H1 (cell line): ENCODE data around the gene HHIPL2. TPM values are rescaled to one million over a fixed set of nuclear protein-coding genes. Genes with fewer than 3 reads are reported as not detected.
"Not testable (repeated sequence)": the region's sequence is repeated elsewhere in the genome, so short reads cannot be mapped to it uniquely, and the experiment has no call there.

Experiments used
- CTCF ChIA-PET: fragments of 300-600 bp; sonication (Branson Sonifier 250); formaldehyde crosslinking; loops from one replicate; lab custom pipeline; 2021; ENCODE audit not compliant: partially characterized antibody; lab: Charles Lee
- POLR2A ChIA-PET: fragments of 300-600 bp; sonication (Branson Sonifier 250); formaldehyde crosslinking; loops from one replicate; lab custom pipeline; 2021; ENCODE audit warnings: inconsistent platforms; ENCODE audit not compliant: partially characterized antibody; lab: Charles Lee
- DNase-seq, 2 experiments: peaks; one replicate each; pipeline versions ENCODE4 v3.0.0 to v3.0.0-alpha.2; 2010 to 2022; ENCODE audit warnings: low spot score in 2 of 2, low read depth in 1 of 2, mixed read lengths in 1 of 2
- FAIRE-seq: peaks from 2 replicates; lab custom pipeline; 2011; peaks lifted over from hg19 to GRCh38; lab: Jason Lieb, UNC
- H2AFZ ChIP-seq: 2 replicates; pipeline ENCODE4 v1.8.1; 2012; ENCODE audit warnings: low read length, inconsistent platforms
- H2AK5ac ChIP-seq: 2 replicates; pipeline ENCODE4 v1.6.1; 2013; ENCODE audit warnings: low read depth, low read length
- H2BK120ac ChIP-seq: replicated peaks from 2 replicates; pipeline ENCODE3; 2013; ENCODE audit warnings: low read depth, low read length, inconsistent platforms
- H2BK12ac ChIP-seq: 2 replicates; pipeline ENCODE4 v1.6.1; 2013; ENCODE audit warnings: low read depth, low read length
- H2BK15ac ChIP-seq: 2 replicates; pipeline ENCODE4 v1.6.1; 2013; ENCODE audit warnings: low read length
- H2BK20ac ChIP-seq: 2 replicates; pipeline ENCODE4 v1.6.1; 2013; ENCODE audit warnings: low read length
- H2BK5ac ChIP-seq: 2 replicates; pipeline ENCODE4 v1.6.1; 2013; ENCODE audit warnings: low read depth, low read length
- H3K14ac ChIP-seq: 2 replicates; pipeline ENCODE4 v1.6.1; 2013; ENCODE audit warnings: inconsistent platforms; ENCODE audit not compliant: insufficient read length
- H3K18ac ChIP-seq: 2 replicates; pipeline ENCODE4 v1.6.1; 2013; ENCODE audit warnings: low read length; ENCODE audit errors: extremely low read depth
- H3K23ac ChIP-seq: 2 replicates; pipeline ENCODE4 v1.6.1; 2013; ENCODE audit warnings: inconsistent platforms; ENCODE audit not compliant: insufficient read length
- H3K23me2 ChIP-seq: 2 replicates; pipeline ENCODE4 v1.6.1; 2013; ENCODE audit warnings: low read depth, low read length
- H3K27ac ChIP-seq: 2 replicates; pipeline ENCODE4 v1.6.1; 2011; ENCODE audit warnings: low read depth, low read length, inconsistent platforms
- H3K27me3 ChIP-seq, 4 experiments: replicated peaks in 1 of 4; 1 replicate in 1 of 4; 2 replicates in 3 of 4; pipeline versions ENCODE4 v1.6.1 to v1.8.1; 2011 to 2013; ENCODE audit warnings: low read length in 3 of 4, mild to moderate bottlenecking in 3 of 4, inconsistent platforms in 2 of 4, mixed read lengths in 2 of 4, moderate library complexity in 1 of 4; ENCODE audit not compliant: control insufficient read depth in 3 of 4, insufficient read depth in 3 of 4; ENCODE audit errors: extremely low read depth in 1 of 4
- H3K36me3 ChIP-seq, 4 experiments: 2 replicates each; pipeline versions ENCODE4 v1.6.1 to v1.8.1; 2011 to 2013; ENCODE audit warnings: mild to moderate bottlenecking in 4 of 4, low read length in 3 of 4, moderate library complexity in 2 of 4, control low read depth in 1 of 4, inconsistent platforms in 1 of 4; ENCODE audit not compliant: insufficient read depth in 4 of 4, control insufficient read depth in 2 of 4
- H3K4ac ChIP-seq: replicated peaks from 2 replicates; pipeline ENCODE3; 2013; ENCODE audit warnings: low read length, low read depth, mixed read lengths, inconsistent platforms; ENCODE audit not compliant: insufficient read length
- H3K4me1 ChIP-seq, 4 experiments: replicated peaks in 1 of 4; 1 replicate in 1 of 4; 2 replicates in 3 of 4; pipeline versions ENCODE4 v1.6.1 to v1.8.1; 2011 to 2013; ENCODE audit warnings: low read length in 3 of 4, inconsistent platforms in 2 of 4, mixed read lengths in 1 of 4; ENCODE audit not compliant: insufficient read depth in 4 of 4, control insufficient read depth in 3 of 4
- H3K4me2 ChIP-seq, 2 experiments: 2 replicates each; pipeline versions ENCODE4 v1.6.1 to v1.8.1; 2011 to 2013; ENCODE audit warnings: low read depth in 2 of 2, low read length in 2 of 2, control low read depth in 1 of 2, inconsistent platforms in 1 of 2, mild to moderate bottlenecking in 1 of 2; ENCODE audit not compliant: insufficient read depth in 1 of 2
- H3K4me3 ChIP-seq, 4 experiments: fragments of 200-600, 300-600 bp in 1 of 4; sonication (generic), shearing (Covaris generic), sonication (Bioruptor Twin) in 1 of 4; 2 replicates each; pipeline versions ENCODE4 v1.5.1 to v1.8.1; 2011 to 2016; ENCODE audit warnings: low read length in 4 of 4, low read depth in 3 of 4, control low read depth in 2 of 4, inconsistent platforms in 2 of 4, mild to moderate bottlenecking in 2 of 4, mixed read lengths in 1 of 4, moderate library complexity in 1 of 4; ENCODE audit not compliant: insufficient read depth in 2 of 4; ENCODE audit errors: extremely low read depth in 1 of 4
- H3K56ac ChIP-seq: replicated peaks from 2 replicates; pipeline ENCODE3; 2013; ENCODE audit warnings: low read depth, mild to moderate bottlenecking, mixed read lengths, low read length, inconsistent platforms; ENCODE audit not compliant: insufficient read length
- H3K79me1 ChIP-seq: 2 replicates; pipeline ENCODE4 v1.6.1; 2013; ENCODE audit warnings: low read depth, low read length, control low read depth
- H3K79me2 ChIP-seq, 2 experiments: 2 replicates each; pipeline versions ENCODE4 v1.6.1 to v1.8.1; 2012 to 2013; ENCODE audit warnings: low read length in 2 of 2, mild to moderate bottlenecking in 2 of 2, inconsistent platforms in 1 of 2; ENCODE audit not compliant: insufficient read depth in 2 of 2, control insufficient read depth in 1 of 2
- H3K9ac ChIP-seq, 4 experiments: replicated peaks in 1 of 4; 1 replicate in 1 of 4; 2 replicates in 3 of 4; pipeline versions ENCODE4 v1.6.1 to v1.8.1; 2011 to 2013; ENCODE audit warnings: low read depth in 3 of 4, low read length in 3 of 4, control low read depth in 2 of 4, mild to moderate bottlenecking in 2 of 4, moderate library complexity in 2 of 4, inconsistent platforms in 1 of 4; ENCODE audit errors: extremely low read depth in 1 of 4
- H3K9me3 ChIP-seq, 2 experiments: 2 replicates each; pipeline versions ENCODE4 v1.6.1 to v1.8.1; 2012 to 2013; ENCODE audit warnings: mild to moderate bottlenecking in 2 of 2, moderate library complexity in 2 of 2, control low read depth in 1 of 2, inconsistent platforms in 1 of 2, low read depth in 1 of 2, low read length in 1 of 2, mixed read lengths in 1 of 2; ENCODE audit not compliant: insufficient read depth in 2 of 2
- H4K20me1 ChIP-seq, 2 experiments: replicated peaks in 1 of 2; 2 replicates each; pipeline versions ENCODE3 to v1.8.1; 2011 to 2013; ENCODE audit warnings: inconsistent platforms in 2 of 2, low read length in 2 of 2, mild to moderate bottlenecking in 1 of 2; ENCODE audit not compliant: insufficient read depth in 2 of 2, control insufficient read depth in 1 of 2
- H4K5ac ChIP-seq: 2 replicates; pipeline ENCODE4 v1.6.1; 2013; ENCODE audit warnings: low read length, low read depth, mixed read lengths, inconsistent platforms; ENCODE audit not compliant: insufficient read length
- H4K8ac ChIP-seq: 2 replicates; pipeline ENCODE4 v1.8.0; 2013; ENCODE audit warnings: mild to moderate bottlenecking, moderate library complexity, low read length, inconsistent platforms; ENCODE audit not compliant: insufficient read depth; ENCODE audit errors: extremely low read depth
- H4K91ac ChIP-seq: replicated peaks from 2 replicates; pipeline ENCODE3; 2013; ENCODE audit warnings: low read length, mixed read lengths, inconsistent platforms; ENCODE audit not compliant: insufficient read length
- WGBS, 2 experiments: shearing (Covaris generic) in 1 of 2; methylation state at CpG; one replicate each; pipeline versions ENCODE4 v1.1.6 to v1.1.7; 2013 to 2015; ENCODE audit warnings: low lambda C conversion rate in 2 of 2, mixed read lengths in 2 of 2, inconsistent platforms in 1 of 2, low coverage in 1 of 2, missing lambda C conversion rate in 1 of 2; ENCODE audit not compliant: insufficient replicate concordance in 2 of 2, insufficient coverage in 1 of 2, insufficient read length in 1 of 2; ENCODE audit errors: extremely low coverage in 1 of 2, missing lambda C conversion rate in 1 of 2; 5-methylcytosine and 5-hydroxymethylcytosine counted together
- polyA plus RNA-seq, 7 experiments: library from polyadenylated mRNA; depleted of rRNA in 3 of 7; stranded (reverse) in 5 of 7; unstranded in 2 of 7; fragments of >200 nt in 5 of 7; fragments of 200-250 nt in 2 of 7; gene quantifications; 1 replicate in 5 of 7; 2 replicates in 1 of 7; 4 replicates in 1 of 7; pipeline versions ENCODE4 v1.2.1 to v1.2.3, GENCODE V29; 2011 to 2013; ENCODE audit warnings: missing spikeins in 2 of 7, mixed read lengths in 2 of 7
- small RNA-seq: library from polyadenylated mRNA; stranded (forward); fragments of <200 nt; extraction: miRNeasy Mini kit (QIAGEN cat#:217004); gene quantifications from one replicate; pipeline ENCODE3, GENCODE V24; 2013; ENCODE audit not compliant: insufficient read depth
- total RNA-seq: library from RNA; stranded (reverse); fragmentation: NEBNext Ultra II Directional; extraction: Animal tissue kit (Norgen Biotek cat#: 25700); gene quantifications from 2 replicates; pipeline ENCODE4 v1.2.1, GENCODE V29; 2021

HHIPL2 gene
- total and polyA plus RNA-seq, 2 of the 8 experiments (the other 6 are each of a cell fraction or from before 2014, with no cell fraction given) = 0.08 TPM; not detected in 1

- H3K18ac ChIP-seq, H3K9me3 ChIP-seq, H2AK5ac ChIP-seq, H2BK5ac ChIP-seq, H3K4me1 ChIP-seq, H4K20me1 ChIP-seq, H3K27ac ChIP-seq, H3K56ac ChIP-seq, H3K23ac ChIP-seq, FAIRE-seq, DNase-seq, H2BK15ac ChIP-seq, POLR2A ChIA-PET, H4K8ac ChIP-seq, H3K14ac ChIP-seq, H2BK12ac ChIP-seq, H3K79me1 ChIP-seq, H3K9ac ChIP-seq, H2BK120ac ChIP-seq, H3K23me2 ChIP-seq, H3K4me3 ChIP-seq, H2AFZ ChIP-seq, H3K27me3 ChIP-seq, H2BK20ac ChIP-seq, H3K36me3 ChIP-seq, H3K79me2 ChIP-seq, H3K4me2 ChIP-seq, H4K5ac ChIP-seq, H3K4ac ChIP-seq, H4K91ac ChIP-seq: not testable (repeated sequence)
- CTCF ChIA-PET = interaction anchor here (1.0 to 1.9 kb wide), 4 partner anchors 22 to 161 kb away, joined by 3 to 7 read pairs (median 4); no protein-coding TSS in a partner anchor
- 96% methylated on average over 17 of the region's 33 CpGs; no CpG with 5 or more reads in 1 of the 2 experiments for WGBS, 2 experiments
These were observed 74.9 kb downstream of the HHIPL2 start for GRCh38 chr1:222472776-222473540.

Small RNAs within 50 kb of the gene (small RNA-seq; reads per million reads assigned to genes)
- gene RNU6-791P = not detected

Other genes starting within 250 kb of the HHIPL2 start
- gene TAF1A, start 41.8 kb upstream of the HHIPL2 start, total RNA-seq = 15.9 and 16.7 TPM in 2 replicates
- 2.1 and 3.3 TPM in 2 replicates for gene TAF1A, start 41.8 kb upstream of the HHIPL2 start, polyA plus RNA-seq (2011; rRNA removed)
- gene MIA3, start 70.0 kb upstream of the HHIPL2 start, total RNA-seq = 67.5 and 69.0 TPM in 2 replicates
- gene MIA3, start 70.0 kb upstream of the HHIPL2 start, polyA plus RNA-seq (2011; rRNA removed) = 105 and 120 TPM in 2 replicates
- gene AIDA, start 164.4 kb upstream of the HHIPL2 start, total RNA-seq = 101 and 103 TPM in 2 replicates
- 28.1 and 52.5 TPM in 2 replicates for gene AIDA, start 164.4 kb upstream of the HHIPL2 start, polyA plus RNA-seq (2011; rRNA removed)
- gene BROX, start 164.5 kb upstream of the HHIPL2 start, total RNA-seq = 26.7 and 28.5 TPM in 2 replicates
- gene BROX, start 164.5 kb upstream of the HHIPL2 start, polyA plus RNA-seq (2011; rRNA removed) = 2.3 and 3.8 TPM in 2 replicates
- not detected in 2 replicates for gene FAM177B, start 189.1 kb upstream of the HHIPL2 start, total RNA-seq
- gene FAM177B, start 189.1 kb upstream of the HHIPL2 start, polyA plus RNA-seq (2011; rRNA removed) = 0.06 and 0.11 TPM in 2 replicates